Peyer's patch (tissue), 4 donors: Measurements from ENCODE around the gene PLCL1.

Experiments used
- POLR2A ChIP-seq, 2 donors: fragments of 450-650 bp; IDR thresholded peaks; one replicate each; pipeline ENCODE4 v1.5.1; 2017; ENCODE audit warnings: antibody characterized with exemption in 2 of 2, mild to moderate bottlenecking in 2 of 2, moderate library complexity in 2 of 2
- TF ChIP-seq, protein P1 (sequence below), 6 experiments: fragments of 450-650 bp in 4 of 6; fragments of 200-600 bp in 2 of 6; sonication (generic) in 1 of 6; IDR thresholded peaks; one replicate each; pipeline ENCODE4 v1.5.1; 2017 to 2019; ENCODE audit warnings: antibody characterized with exemption in 6 of 6, mild to moderate bottlenecking in 3 of 6, moderate library complexity in 1 of 6

GRCh38 chr2:198191651-198192050 is 387.3 kb downstream of the PLCL1 start:
- no peak for TF ChIP-seq POLR2A (IDR thresholded peaks at IDR 0.05)
- TF ChIP-seq, protein P1, sequence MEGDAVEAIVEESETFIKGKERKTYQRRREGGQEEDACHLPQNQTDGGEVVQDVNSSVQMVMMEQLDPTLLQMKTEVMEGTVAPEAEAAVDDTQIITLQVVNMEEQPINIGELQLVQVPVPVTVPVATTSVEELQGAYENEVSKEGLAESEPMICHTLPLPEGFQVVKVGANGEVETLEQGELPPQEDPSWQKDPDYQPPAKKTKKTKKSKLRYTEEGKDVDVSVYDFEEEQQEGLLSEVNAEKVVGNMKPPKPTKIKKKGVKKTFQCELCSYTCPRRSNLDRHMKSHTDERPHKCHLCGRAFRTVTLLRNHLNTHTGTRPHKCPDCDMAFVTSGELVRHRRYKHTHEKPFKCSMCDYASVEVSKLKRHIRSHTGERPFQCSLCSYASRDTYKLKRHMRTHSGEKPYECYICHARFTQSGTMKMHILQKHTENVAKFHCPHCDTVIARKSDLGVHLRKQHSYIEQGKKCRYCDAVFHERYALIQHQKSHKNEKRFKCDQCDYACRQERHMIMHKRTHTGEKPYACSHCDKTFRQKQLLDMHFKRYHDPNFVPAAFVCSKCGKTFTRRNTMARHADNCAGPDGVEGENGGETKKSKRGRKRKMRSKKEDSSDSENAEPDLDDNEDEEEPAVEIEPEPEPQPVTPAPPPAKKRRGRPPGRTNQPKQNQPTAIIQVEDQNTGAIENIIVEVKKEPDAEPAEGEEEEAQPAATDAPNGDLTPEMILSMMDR (IDR thresholded peaks at IDR 0.05), result no peak
